HepG2 (cell line): ENCODE results near the gene OR4M1. TPM values are rescaled to one million over a fixed set of nuclear protein-coding genes. Genes with fewer than 3 reads are reported as not detected.

Experiments
- ATAC-seq: fragments of 200-7000 bp; cut with Tn5 transposase; 3 replicates; pipeline ENCODE4 v1.9.1; 2020; ENCODE audit warnings: mild to moderate bottlenecking, moderate library complexity
- BruUV-seq: library from RNA; stranded (reverse); fragments of 400-500 nt; replicated peaks from 2 replicates; lab custom pipeline; 2021; lab: Mats Ljungman, UMichigan
- CTCF ChIA-PET: fragments of 300-600 bp; formaldehyde crosslinking; extraction: SDS; loops from one replicate; lab custom pipeline; 2021; ENCODE audit warnings: low total read pairs, inconsistent platforms, low intra/inter-chr PET ratio; lab: Yijun Ruan, JAX
- POLR2A ChIA-PET: fragments of 350-600 bp; sonication (Branson Sonifier 250); formaldehyde crosslinking; loops from one replicate; lab custom pipeline; 2020; ENCODE audit warnings: antibody characterized with exemption, inconsistent platforms; lab: Yijun Ruan, JAX
- DNase-seq: peaks from one replicate; pipeline ENCODE4 v3.0.0-alpha.2; 2015; ENCODE audit warnings: low spot score
- FAIRE-seq: peaks from 3 replicates; lab custom pipeline; 2011; peaks lifted over from hg19 to GRCh38; lab: Jason Lieb, UNC
- H2AFZ ChIP-seq: one replicate; pipeline ENCODE4 v1.6.1; 2011; ENCODE audit warnings: low read length, inconsistent platforms
- H3K27ac ChIP-seq: fragments of 300-600 bp; 3 replicates; pipeline ENCODE4 v1.8.0; 2011; ENCODE audit warnings: mixed run types, mild to moderate bottlenecking, mixed read lengths, low read length, inconsistent platforms; ENCODE audit not compliant: insufficient read depth; ENCODE audit errors: extremely low read length
- H3K27me3 ChIP-seq, 2 experiments: fragments of 200-600 bp in 1 of 2; 2 replicates in 1 of 2; 3 replicates in 1 of 2; pipeline versions ENCODE4 v1.6.0 to v1.8.0; 2011; ENCODE audit warnings: low read length in 2 of 2, mild to moderate bottlenecking in 2 of 2, moderate library complexity in 2 of 2, inconsistent platforms in 1 of 2; ENCODE audit not compliant: insufficient read depth in 2 of 2, control insufficient read depth in 1 of 2
- H3K36me3 ChIP-seq, 2 experiments: fragments of 200-600 bp in 1 of 2; replicated peaks in 1 of 2; 2 replicates in 1 of 2; 3 replicates in 1 of 2; pipeline versions ENCODE4 v1.5.1 to v1.8.0; 2011; ENCODE audit warnings: low read length in 2 of 2, inconsistent platforms in 1 of 2; ENCODE audit not compliant: insufficient read depth in 2 of 2, control insufficient read depth in 1 of 2
- H3K4me1 ChIP-seq: 2 replicates; pipeline ENCODE4 v1.5.1; 2012; ENCODE audit warnings: low read length, inconsistent platforms; ENCODE audit not compliant: insufficient read depth
- H3K4me2 ChIP-seq: 2 replicates; pipeline ENCODE4 v1.6.0; 2011; ENCODE audit warnings: low read depth, low read length, inconsistent platforms
- H3K4me3 ChIP-seq, 3 experiments: fragments of 200-600 bp in 1 of 3; sonication (generic), shearing (Covaris generic) in 1 of 3; replicated peaks in 1 of 3; 2 replicates each; pipeline ENCODE4 v1.5.1; 2011 to 2016; ENCODE audit warnings: low read length in 3 of 3, inconsistent platforms in 2 of 3, low read depth in 2 of 3, mild to moderate bottlenecking in 2 of 3, control low read depth in 1 of 3, mixed read lengths in 1 of 3; ENCODE audit not compliant: insufficient read depth in 1 of 3
- H3K79me2 ChIP-seq: one replicate; pipeline ENCODE4 v1.6.1; 2011; ENCODE audit warnings: low read length, inconsistent platforms; ENCODE audit not compliant: insufficient read depth
- H3K9ac ChIP-seq: 2 replicates; pipeline ENCODE4 v1.6.0; 2011; ENCODE audit warnings: mild to moderate bottlenecking, low read depth, low read length, inconsistent platforms; ENCODE audit not compliant: insufficient read depth
- H3K9me3 ChIP-seq: 2 replicates; pipeline ENCODE4 v1.5.1; 2012; ENCODE audit warnings: mild to moderate bottlenecking, low read length
- H4K20me1 ChIP-seq: 2 replicates; pipeline ENCODE4 v1.6.0; 2011; ENCODE audit warnings: inconsistent platforms, mild to moderate bottlenecking, low read length, moderate library complexity; ENCODE audit not compliant: insufficient read depth
- AFF4 ChIP-seq: sonication (generic); formaldehyde crosslinking; IDR thresholded peaks from 2 replicates; pipeline ENCODE4 v1.4.0; 2020; ENCODE audit warnings: missing genetic modification reagents
- CCDC6 ChIP-seq: sonication (generic); formaldehyde crosslinking; IDR thresholded peaks from 2 replicates; pipeline ENCODE4 v1.8.1; 2022; ENCODE audit warnings: mild to moderate bottlenecking, missing genetic modification reagents, moderate library complexity
- FOXA1 ChIP-seq, 2 experiments: fragments of 450-650 bp in 1 of 2; sonication (generic) in 1 of 2; formaldehyde crosslinking in 1 of 2; IDR thresholded peaks; 2 replicates each; pipeline versions ENCODE4 v1.4.0 to v1.6.1; 2016 to 2020; ENCODE audit warnings: missing genetic modification reagents in 1 of 2
- HNRNPUL1 ChIP-seq: fragments of 200-400 bp; formaldehyde crosslinking; IDR thresholded peaks from 2 replicates; pipeline ENCODE4 v1.6.1; 2017; ENCODE audit warnings: low read depth, mild to moderate bottlenecking, low read length, moderate library complexity
- MYPOP ChIP-seq: sonication (generic); formaldehyde crosslinking; IDR thresholded peaks from 2 replicates; pipeline ENCODE4 v1.8.1; 2023; ENCODE audit warnings: mild to moderate bottlenecking, moderate library complexity, missing genetic modification reagents
- POLR2A ChIP-seq, 2 experiments: IDR thresholded peaks; 2 replicates each; pipeline ENCODE4 v1.6.1; 2011; ENCODE audit warnings: low read depth in 2 of 2, low read length in 2 of 2, mild to moderate bottlenecking in 1 of 2, moderate library complexity in 1 of 2; ENCODE audit not compliant: insufficient read depth in 1 of 2
- SIN3B ChIP-seq: fragments of 150-350 bp; IDR thresholded peaks from 2 replicates; pipeline ENCODE4 v1.6.1; 2014; ENCODE audit warnings: low read length
- ZNF33B ChIP-seq: sonication (generic); formaldehyde crosslinking; IDR thresholded peaks from 2 replicates; pipeline ENCODE4 v1.5.1; 2020; ENCODE audit warnings: mild to moderate bottlenecking, missing genetic modification reagents
- ZNF646 ChIP-seq: sonication (generic); formaldehyde crosslinking; IDR thresholded peaks from 2 replicates; pipeline ENCODE4 v1.9.0; 2021; ENCODE audit warnings: mild to moderate bottlenecking, missing genetic modification reagents
- ZNF678 ChIP-seq: sonication (generic); formaldehyde crosslinking; IDR thresholded peaks from 2 replicates; pipeline ENCODE4 v1.4.0; 2020; ENCODE audit warnings: mild to moderate bottlenecking, missing genetic modification reagents
- WGBS: methylation state at CpG from one replicate; pipeline ENCODE4 v1.1.6; 2017; ENCODE audit warnings: low lambda C conversion rate; 5-methylcytosine and 5-hydroxymethylcytosine counted together
- in situ Hi-C: cut with HindIII; loops from 2 replicates; pipeline ENCODE4 v1.10.0; 2017; ENCODE audit warnings: low pct_unique_long_range_greater_than_20kb; ENCODE audit not compliant: extremely low pct_ligation_motif_present
- intact Hi-C: fragments of 100-400 bp; cut with micrococcal nuclease; formaldehyde crosslinking; loops from one replicate; pipeline ENCODE4 v1.10.0; 2022; ENCODE audit not compliant: unreplicated experiment
- polyA plus RNA-seq, 8 experiments: library from polyadenylated mRNA; depleted of rRNA in 3 of 8; stranded (reverse) in 7 of 8; unstranded in 1 of 8; fragments of >200 nt; fragmentation: Illumina TruSeq in 4 of 8; extraction: Trizol in 4 of 8; gene quantifications; 2 replicates each; pipeline versions ENCODE4 v1.2.1 to v1.2.3, GENCODE V29; 2011 to 2016; ENCODE audit warnings: low read depth in 4 of 8, missing spikeins in 1 of 8, mixed read lengths in 1 of 8; ENCODE audit not compliant: insufficient read depth in 1 of 8
- total RNA-seq, 5 experiments: library from RNA; depleted of rRNA; stranded (reverse); fragments of >200 nt; fragmentation: Illumina TruSeq; extraction: Trizol; gene quantifications; 2 replicates each; pipeline ENCODE4 v1.2.3, GENCODE V29; 2016; ENCODE audit warnings: low read depth in 1 of 5
- TF ChIP-seq, protein P1 (sequence below): sonication (generic); formaldehyde crosslinking; IDR thresholded peaks from 2 replicates; pipeline ENCODE4 v1.4.0; 2020; ENCODE audit warnings: missing genetic modification reagents, mild to moderate bottlenecking, borderline replicate concordance

The OR4M1 gene
- total and polyA plus RNA-seq, 2 of the 13 experiments (the other 11 are each of a cell fraction or from before 2014, with no cell fraction given): not detected

- Histone ChIP-seq H3K36me3 (no peaks in the 10 kb centered on the region), H3K4me3 (no peak overlapping the region), H3K9me3 (no peaks in the 10 kb centered on the region), H3K4me2 (no peak overlapping the region), H2AFZ (no peak overlapping the region), H3K4me1 (no peaks in the 10 kb centered on the region), H3K27ac (no peak overlapping the region), H3K9ac (no peak overlapping the region), H4K20me1 (no peaks in the 10 kb centered on the region), H3K79me2 (no peaks in the 10 kb centered on the region), H3K27me3 (no peaks in the 10 kb centered on the region)
- DNase-seq: no peak
- FAIRE-seq: no peak
- ATAC-seq: no peak
- intact Hi-C loops (no loop called here), in situ Hi-C loops (no loop called here)
- no TSS peak for BruUV-seq
- POLR2A ChIA-PET: no interaction called here
- CTCF ChIA-PET: no interaction called here
- 68% methylated on average over 1 of the region's 1 CpG for WGBS
- TF ChIP-seq ZNF678: no peak
- no peak for TF ChIP-seq ZNF33B (CRISPR knock-in tag)
- no peak for TF ChIP-seq MYPOP (CRISPR knock-in tag)
- TF ChIP-seq CCDC6 (CRISPR knock-in tag): no peak
- TF ChIP-seq SIN3B: no peak
- no peak for TF ChIP-seq FOXA1 (IDR thresholded peaks at IDR 0.05)
- no peak for TF ChIP-seq FOXA1 (CRISPR knock-in tag; IDR thresholded peaks at IDR 0.05)
- TF ChIP-seq POLR2A (IDR thresholded peaks at IDR 0.05; ENCODE audit: insufficient read depth in 1 of 2, low read depth in 2 of 2, low read length in 2 of 2): no peak
- no peak for TF ChIP-seq AFF4 (CRISPR knock-in tag)
- no peak for TF ChIP-seq HNRNPUL1
- no peak for TF ChIP-seq ZNF646 (CRISPR knock-in tag)
- TF ChIP-seq, protein P1, sequence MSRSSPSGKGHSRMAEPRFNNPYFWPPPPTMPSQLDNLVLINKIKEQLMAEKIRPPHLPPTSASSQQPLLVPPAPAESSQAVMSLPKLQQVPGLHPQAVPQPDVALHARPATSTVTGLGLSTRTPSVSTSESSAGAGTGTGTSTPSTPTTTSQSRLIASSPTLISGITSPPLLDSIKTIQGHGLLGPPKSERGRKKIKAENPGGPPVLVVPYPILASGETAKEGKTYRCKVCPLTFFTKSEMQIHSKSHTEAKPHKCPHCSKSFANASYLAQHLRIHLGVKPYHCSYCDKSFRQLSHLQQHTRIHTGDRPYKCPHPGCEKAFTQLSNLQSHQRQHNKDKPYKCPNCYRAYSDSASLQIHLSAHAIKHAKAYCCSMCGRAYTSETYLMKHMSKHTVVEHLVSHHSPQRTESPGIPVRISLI: no peak
Measured at GRCh38 chr14:19771895-19772430, 1.3 kb upstream of the OR4M1 start.
